Ishikawa (cell line): ENCODE measurements around the gene ASB13.

Experiments
- CEBPB ChIP-seq: IDR thresholded peaks from 2 replicates; pipeline ENCODE4 v1.6.1; 2012
- EP300 ChIP-seq: IDR thresholded peaks from 2 replicates; pipeline ENCODE4 v1.6.1; 2012; ENCODE audit warnings: borderline replicate concordance
- FOXM1 ChIP-seq: IDR thresholded peaks from 2 replicates; pipeline ENCODE4 v1.6.1; 2012; ENCODE audit warnings: low read depth, borderline replicate concordance
- NFIC ChIP-seq: IDR thresholded peaks from 2 replicates; pipeline ENCODE4 v1.6.1; 2012
- TCF12 ChIP-seq: IDR thresholded peaks from 2 replicates; pipeline ENCODE4 v1.6.1; 2012; ENCODE audit warnings: low read depth
- TF ChIP-seq, protein P1 (sequence below): IDR thresholded peaks from 2 replicates; pipeline ENCODE4 v1.6.1; 2012; ENCODE audit warnings: low read depth, mild to moderate bottlenecking

DNA sequence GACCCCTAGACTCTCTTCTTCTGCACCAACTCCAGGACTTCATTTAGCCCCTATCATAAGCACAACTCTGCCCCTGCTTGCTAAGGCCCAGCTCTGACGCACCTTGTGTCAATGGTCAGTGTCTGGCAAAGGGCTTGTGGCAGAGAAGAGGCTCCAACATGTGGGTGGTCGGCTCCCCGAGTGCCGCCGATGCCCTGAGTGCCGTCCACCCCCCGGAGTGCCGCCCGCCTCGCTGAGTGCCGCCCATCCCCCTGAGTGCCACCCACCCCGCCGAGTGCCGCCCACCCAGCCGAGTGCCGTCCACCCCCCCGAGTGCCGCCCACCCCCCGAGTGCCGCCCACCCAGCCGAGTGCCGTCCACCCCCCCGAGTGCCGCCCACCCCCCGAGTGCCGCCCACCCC lies 50.3 kb downstream of the ASB13 start:
- TF ChIP-seq, protein P1, sequence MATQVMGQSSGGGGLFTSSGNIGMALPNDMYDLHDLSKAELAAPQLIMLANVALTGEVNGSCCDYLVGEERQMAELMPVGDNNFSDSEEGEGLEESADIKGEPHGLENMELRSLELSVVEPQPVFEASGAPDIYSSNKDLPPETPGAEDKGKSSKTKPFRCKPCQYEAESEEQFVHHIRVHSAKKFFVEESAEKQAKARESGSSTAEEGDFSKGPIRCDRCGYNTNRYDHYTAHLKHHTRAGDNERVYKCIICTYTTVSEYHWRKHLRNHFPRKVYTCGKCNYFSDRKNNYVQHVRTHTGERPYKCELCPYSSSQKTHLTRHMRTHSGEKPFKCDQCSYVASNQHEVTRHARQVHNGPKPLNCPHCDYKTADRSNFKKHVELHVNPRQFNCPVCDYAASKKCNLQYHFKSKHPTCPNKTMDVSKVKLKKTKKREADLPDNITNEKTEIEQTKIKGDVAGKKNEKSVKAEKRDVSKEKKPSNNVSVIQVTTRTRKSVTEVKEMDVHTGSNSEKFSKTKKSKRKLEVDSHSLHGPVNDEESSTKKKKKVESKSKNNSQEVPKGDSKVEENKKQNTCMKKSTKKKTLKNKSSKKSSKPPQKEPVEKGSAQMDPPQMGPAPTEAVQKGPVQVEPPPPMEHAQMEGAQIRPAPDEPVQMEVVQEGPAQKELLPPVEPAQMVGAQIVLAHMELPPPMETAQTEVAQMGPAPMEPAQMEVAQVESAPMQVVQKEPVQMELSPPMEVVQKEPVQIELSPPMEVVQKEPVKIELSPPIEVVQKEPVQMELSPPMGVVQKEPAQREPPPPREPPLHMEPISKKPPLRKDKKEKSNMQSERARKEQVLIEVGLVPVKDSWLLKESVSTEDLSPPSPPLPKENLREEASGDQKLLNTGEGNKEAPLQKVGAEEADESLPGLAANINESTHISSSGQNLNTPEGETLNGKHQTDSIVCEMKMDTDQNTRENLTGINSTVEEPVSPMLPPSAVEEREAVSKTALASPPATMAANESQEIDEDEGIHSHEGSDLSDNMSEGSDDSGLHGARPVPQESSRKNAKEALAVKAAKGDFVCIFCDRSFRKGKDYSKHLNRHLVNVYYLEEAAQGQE, result no peak
- TF ChIP-seq CEBPB (no peak), TCF12 (no peak), FOXM1 (no peak), NFIC (no peak), EP300 (no peak)
